ENCODE results near the gene RHNO1.

The RHNO1 gene

DNA sequence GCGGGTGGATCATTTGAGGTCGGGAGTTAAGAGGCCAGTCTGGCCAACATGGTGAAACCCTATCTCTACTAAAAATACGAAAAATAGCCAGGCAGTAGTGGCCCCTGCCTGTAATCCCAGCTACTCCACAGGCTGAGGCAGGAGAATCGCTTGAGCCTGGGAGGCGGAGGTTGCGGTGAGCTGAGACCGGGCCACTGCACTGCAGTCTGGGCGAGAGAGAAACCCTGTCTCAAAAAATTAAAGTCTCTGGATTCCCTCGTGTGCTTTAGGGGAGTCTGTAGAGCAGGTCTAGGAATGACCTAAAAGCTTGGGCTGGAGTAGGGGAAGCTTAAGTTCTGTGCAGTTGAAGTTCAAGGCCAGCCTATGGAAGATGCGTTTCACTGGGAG, 13.0 kb downstream of the RHNO1 start:
- peak overlapping the region; percentile 74 to 89 for H3K4me3 ChIP-seq (ENCODE audit: low read length in 2 of 2)
- no CpG with 5 or more reads among the region's 10 CpGs for WGBS, 2 donors (ENCODE audit: extremely low coverage in 2 of 2, insufficient read length in 2 of 2, insufficient replicate concordance in 1 of 2)
- H3K79me1 ChIP-seq (ENCODE audit: low read depth, low read length), result no peaks in the 10 kb centered on the region
- H3K4me2 ChIP-seq (ENCODE audit: insufficient read depth, low read length, poor library complexity, severe bottlenecking), result peak overlapping the region; percentile 80
- no peaks in the 10 kb centered on the region for H3K9me3 ChIP-seq (replicated peaks in 1 of 2; ENCODE audit: control insufficient read depth in 2 of 2, insufficient read depth in 1 of 2, low read depth in 1 of 2, low read length in 2 of 2)
- no peak overlapping the region for H4K91ac ChIP-seq (ENCODE audit: low read depth, low read length, poor library complexity)
- peak overlapping the region; percentile 88 for H3K27ac ChIP-seq (replicated peaks; ENCODE audit: low read length)
- peaks cover 17 to 53% of the 10 kb centered on the region in 2 donors for H3K36me3 ChIP-seq (replicated peaks in 1 of 2; ENCODE audit: control insufficient read depth in 2 of 2, insufficient read depth in 2 of 2, low read length in 2 of 2)
- H2AFZ ChIP-seq (ENCODE audit: low read length), result peak overlapping the region; percentile 96
- no peak overlapping the region for H3K4ac ChIP-seq (ENCODE audit: low read length)
- H2AK5ac ChIP-seq (ENCODE audit: low read depth, low read length), result peak overlapping the region; percentile 13
- H2BK12ac ChIP-seq (ENCODE audit: low read length), result no peak overlapping the region
- H3K23ac ChIP-seq (ENCODE audit: low read depth, low read length, poor library complexity), result peak overlapping the region; percentile 94
- no peak for DNase-seq (ENCODE audit: low spot score)
- peak overlapping the region; percentile 94 for H3K18ac ChIP-seq (ENCODE audit: low read length)
- peak overlapping the region; percentile 89 for H2BK5ac ChIP-seq (ENCODE audit: low read length)
- H3K9ac ChIP-seq (ENCODE audit: low read depth, low read length, poor library complexity), result peak overlapping the region; percentile 86
- no peak overlapping the region for H4K8ac ChIP-seq (ENCODE audit: low read depth, low read length)
- peak overlapping the region; percentile 64 for H2BK15ac ChIP-seq (ENCODE audit: low read length)
- H3K27me3 ChIP-seq (ENCODE audit: control insufficient read depth in 3 of 3, insufficient read depth in 3 of 3, low read depth in 1 of 3, low read length in 3 of 3), result no peaks in the 10 kb centered on the region
- H3K14ac ChIP-seq (ENCODE audit: low read length), result peak overlapping the region; percentile 31
- no peak overlapping the region for H2BK120ac ChIP-seq (ENCODE audit: low read depth, low read length)
- H3K4me1 ChIP-seq (ENCODE audit: control insufficient read depth in 2 of 2, insufficient read depth in 1 of 2, low read depth in 1 of 2, low read length in 2 of 2), result peaks cover 0 to 3% of the 10 kb centered on the region in 2 donors

DNA sequence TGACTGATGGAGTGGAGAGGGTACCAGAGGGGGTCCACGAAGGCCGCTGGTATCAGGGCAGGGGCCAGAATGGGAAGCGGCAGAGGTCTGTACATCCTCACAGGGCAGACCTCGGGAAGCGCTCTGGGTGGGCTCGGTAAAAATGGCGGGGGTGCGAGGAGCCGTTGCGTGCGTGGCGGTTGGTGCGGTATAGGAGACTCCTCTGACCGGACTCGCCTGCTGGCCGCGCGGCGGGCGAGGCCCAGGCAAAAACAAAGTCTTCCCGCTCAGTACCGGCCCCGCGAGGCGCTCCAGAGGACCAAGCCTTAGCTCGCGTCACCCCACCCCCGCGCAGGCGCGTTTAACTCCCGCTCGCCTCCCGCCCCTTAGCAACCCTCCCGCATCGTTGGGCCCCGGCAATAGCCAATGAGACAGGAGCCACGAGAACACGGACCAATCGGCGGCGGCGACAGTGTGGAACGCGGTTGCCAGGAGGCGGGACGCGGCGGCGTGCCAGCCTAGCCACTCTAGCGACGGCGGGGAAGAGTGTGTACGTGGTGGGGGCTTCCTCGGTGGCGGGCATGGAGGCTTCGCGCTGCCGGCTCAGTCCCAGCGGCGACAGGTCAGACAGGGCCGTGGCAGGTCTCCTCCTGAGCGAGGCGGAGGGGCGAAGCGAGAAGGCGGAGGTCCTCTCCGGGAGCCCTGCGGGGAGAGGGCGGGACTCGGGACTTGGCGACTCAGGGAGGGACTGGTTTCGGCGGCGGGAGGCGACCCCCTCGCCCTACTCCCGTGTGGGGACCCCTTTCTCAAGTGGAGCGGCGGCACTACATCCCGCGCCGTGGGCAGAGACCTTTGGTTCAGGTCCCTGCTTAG, 13.6 kb downstream of the RHNO1 start, which contains the start of gene TULP3:
Gene TULP3 (plus strand): TSS at position 504 of the 852 bp plus-strand sequence. CDS start 57 bp downstream, at position 561.
- H4K8ac ChIP-seq (ENCODE audit: low read depth, low read length), result no peak within 1 kb of the TSS
- no peaks in the 10 kb centered on the region for H3K9me3 ChIP-seq (replicated peaks in 1 of 2; ENCODE audit: control insufficient read depth in 2 of 2, insufficient read depth in 1 of 2, low read depth in 1 of 2, low read length in 2 of 2)
- H3K14ac ChIP-seq (ENCODE audit: low read length), result peak within 1 kb of the TSS; percentile 51
- H4K91ac ChIP-seq (ENCODE audit: low read depth, low read length, poor library complexity), result no peak within 1 kb of the TSS
- peak within 1 kb of the TSS; percentile 96 for H2AFZ ChIP-seq (ENCODE audit: low read length)
- H2BK12ac ChIP-seq (ENCODE audit: low read length), result peak within 1 kb of the TSS; percentile 93
- no peak within 1 kb of the TSS for H3K4ac ChIP-seq (ENCODE audit: low read length)
- H3K27ac ChIP-seq (replicated peaks; ENCODE audit: low read length), result peak within 1 kb of the TSS; percentile 94
- WGBS, 2 donors (ENCODE audit: extremely low coverage in 2 of 2, insufficient read length in 2 of 2, insufficient replicate concordance in 1 of 2), result no CpG with 5 or more reads among the region's 83 CpGs
- no peaks in the 10 kb centered on the region for H3K27me3 ChIP-seq (ENCODE audit: control insufficient read depth in 3 of 3, insufficient read depth in 3 of 3, low read depth in 1 of 3, low read length in 3 of 3)
- H2BK15ac ChIP-seq (ENCODE audit: low read length), result peak within 1 kb of the TSS; percentile 91
- peaks cover 17 to 48% of the 10 kb centered on the region in 2 donors for H3K36me3 ChIP-seq (replicated peaks in 1 of 2; ENCODE audit: control insufficient read depth in 2 of 2, insufficient read depth in 2 of 2, low read length in 2 of 2)
- peak within 1 kb of the TSS; percentile 89 for H2BK5ac ChIP-seq (ENCODE audit: low read length)
- H2BK120ac ChIP-seq (ENCODE audit: low read depth, low read length), result no peak within 1 kb of the TSS
- peak within 1 kb of the TSS; percentile 13 for H2AK5ac ChIP-seq (ENCODE audit: low read depth, low read length)
- peak; percentile 98 for DNase-seq (ENCODE audit: low spot score)
- peak within 1 kb of the TSS; percentile 94 for H3K23ac ChIP-seq (ENCODE audit: low read depth, low read length, poor library complexity)
- peak within 1 kb of the TSS; percentile 89 for H3K4me3 ChIP-seq (ENCODE audit: low read length in 2 of 2)
- H3K4me2 ChIP-seq (ENCODE audit: insufficient read depth, low read length, poor library complexity, severe bottlenecking), result peak within 1 kb of the TSS; percentile 90
- peaks cover 1% of the 10 kb centered on the region for H3K79me1 ChIP-seq (ENCODE audit: low read depth, low read length)
- peak within 1 kb of the TSS; percentile 97 for H3K18ac ChIP-seq (ENCODE audit: low read length)
- H3K4me1 ChIP-seq (ENCODE audit: control insufficient read depth in 2 of 2, insufficient read depth in 1 of 2, low read depth in 1 of 2, low read length in 2 of 2), result peaks cover 0 to 5% of the 10 kb centered on the region in 2 donors
- H3K9ac ChIP-seq (ENCODE audit: low read depth, low read length, poor library complexity), result peak within 1 kb of the TSS; percentile 99

DNA sequence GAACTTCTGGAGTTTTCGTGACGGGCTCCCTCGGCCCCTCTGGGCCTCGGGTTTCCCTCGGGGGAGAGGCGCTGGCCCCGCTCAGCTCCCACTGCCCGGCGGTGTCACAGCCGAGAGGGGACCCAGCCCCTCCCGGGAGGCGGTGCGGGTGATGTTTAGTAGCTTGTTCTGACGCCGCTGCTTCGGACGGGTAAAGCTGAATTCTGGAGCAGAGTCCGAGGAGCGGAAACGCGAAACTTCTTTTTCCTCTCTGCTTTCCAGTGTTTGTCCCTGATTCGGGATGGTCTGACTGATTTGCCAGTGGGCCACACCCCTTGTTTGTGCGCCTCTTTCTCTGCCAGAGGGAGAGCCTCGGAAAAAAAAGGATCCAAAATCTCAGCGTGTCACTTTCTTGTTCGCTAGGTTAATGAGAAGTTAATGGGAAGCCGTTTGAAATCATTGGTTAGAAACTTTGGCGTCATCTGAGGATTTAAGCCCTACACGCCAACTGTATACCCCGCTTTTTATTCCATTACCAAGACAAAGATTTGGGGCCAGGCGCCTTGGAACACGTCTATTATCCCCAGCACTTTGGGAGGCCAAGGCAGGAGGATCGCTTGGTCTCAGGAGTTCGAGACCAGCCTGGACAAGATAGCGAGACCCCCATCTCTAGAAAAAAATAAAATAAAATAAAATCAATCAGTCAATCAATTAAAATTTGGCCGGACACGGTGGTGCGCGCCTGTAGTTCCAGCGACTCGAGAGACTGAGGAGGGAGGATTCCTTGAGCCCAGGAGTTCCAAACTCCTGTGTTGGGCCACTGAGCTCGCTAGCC, 14.4 kb downstream of the RHNO1 start:
- peaks cover 0 to 6% of the 10 kb centered on the region in 2 donors for H3K4me1 ChIP-seq (ENCODE audit: control insufficient read depth in 2 of 2, insufficient read depth in 1 of 2, low read depth in 1 of 2, low read length in 2 of 2)
- H2AK5ac ChIP-seq (ENCODE audit: low read depth, low read length), result no peak overlapping the region
- H3K18ac ChIP-seq (ENCODE audit: low read length), result peak overlapping the region; percentile 97
- H3K27me3 ChIP-seq (ENCODE audit: control insufficient read depth in 3 of 3, insufficient read depth in 3 of 3, low read depth in 1 of 3, low read length in 3 of 3), result no peaks in the 10 kb centered on the region
- peak overlapping the region; percentile 96 for H2AFZ ChIP-seq (ENCODE audit: low read length)
- no peak overlapping the region for H3K14ac ChIP-seq (ENCODE audit: low read length)
- H3K4me3 ChIP-seq (ENCODE audit: low read length in 2 of 2), result peak overlapping the region; percentile 89
- H3K9ac ChIP-seq (ENCODE audit: low read depth, low read length, poor library complexity), result no peak overlapping the region
- DNase-seq (ENCODE audit: low spot score), result peak; percentile 47
- H3K36me3 ChIP-seq (replicated peaks in 1 of 2; ENCODE audit: control insufficient read depth in 2 of 2, insufficient read depth in 2 of 2, low read length in 2 of 2), result peaks cover 15 to 41% of the 10 kb centered on the region in 2 donors
- H2BK12ac ChIP-seq (ENCODE audit: low read length), result no peak overlapping the region
- H3K4ac ChIP-seq (ENCODE audit: low read length), result no peak overlapping the region
- peak overlapping the region; percentile 89 for H2BK5ac ChIP-seq (ENCODE audit: low read length)
- H3K4me2 ChIP-seq (ENCODE audit: insufficient read depth, low read length, poor library complexity, severe bottlenecking), result peak overlapping the region; percentile 90
- no CpG with 5 or more reads among the region's 42 CpGs for WGBS, 2 donors (ENCODE audit: extremely low coverage in 2 of 2, insufficient read length in 2 of 2, insufficient replicate concordance in 1 of 2)
- H3K23ac ChIP-seq (ENCODE audit: low read depth, low read length, poor library complexity), result no peak overlapping the region
- peaks cover 2% of the 10 kb centered on the region for H3K79me1 ChIP-seq (ENCODE audit: low read depth, low read length)
- peak overlapping the region; percentile 94 for H3K27ac ChIP-seq (replicated peaks; ENCODE audit: low read length)
- no peaks in the 10 kb centered on the region for H3K9me3 ChIP-seq (replicated peaks in 1 of 2; ENCODE audit: control insufficient read depth in 2 of 2, insufficient read depth in 1 of 2, low read depth in 1 of 2, low read length in 2 of 2)
- H4K91ac ChIP-seq (ENCODE audit: low read depth, low read length, poor library complexity), result no peak overlapping the region
- H4K8ac ChIP-seq (ENCODE audit: low read depth, low read length), result no peak overlapping the region
- H2BK120ac ChIP-seq (ENCODE audit: low read depth, low read length), result no peak overlapping the region
- peak overlapping the region; percentile 91 for H2BK15ac ChIP-seq (ENCODE audit: low read length)

Data from neuronal stem cell (in vitro differentiated cells).